NCI-H1417 (cell line): Measurements from ENCODE around the gene RPP25L.

Experiments
- DNase-seq, 3 experiments: peaks; one replicate each; lab custom pipeline; 2025; lab: John Stamatoyannopoulos, UW

RPP25L gene

DNA sequence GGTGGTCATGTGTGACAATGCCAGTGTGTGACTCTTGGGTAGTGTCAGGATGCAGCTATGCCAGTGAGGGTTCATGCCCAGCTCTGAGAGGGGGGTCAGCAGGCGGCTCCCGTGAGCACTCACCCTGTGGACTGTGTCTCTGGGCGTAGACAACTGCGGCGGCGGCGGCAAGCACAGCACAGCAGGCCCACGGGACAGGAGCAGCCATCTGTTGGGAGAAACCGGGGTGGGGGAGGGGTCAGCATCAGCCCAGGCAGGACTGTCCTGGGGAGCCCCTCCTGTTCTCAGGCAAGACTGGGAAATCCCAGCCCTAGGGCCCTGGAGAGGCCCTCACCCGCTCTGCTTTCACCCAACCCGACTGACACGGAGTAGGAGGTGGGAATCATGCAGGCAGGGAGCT lies 43.1 kb downstream of the RPP25L start:
- DNase-seq, result no peak

DNA sequence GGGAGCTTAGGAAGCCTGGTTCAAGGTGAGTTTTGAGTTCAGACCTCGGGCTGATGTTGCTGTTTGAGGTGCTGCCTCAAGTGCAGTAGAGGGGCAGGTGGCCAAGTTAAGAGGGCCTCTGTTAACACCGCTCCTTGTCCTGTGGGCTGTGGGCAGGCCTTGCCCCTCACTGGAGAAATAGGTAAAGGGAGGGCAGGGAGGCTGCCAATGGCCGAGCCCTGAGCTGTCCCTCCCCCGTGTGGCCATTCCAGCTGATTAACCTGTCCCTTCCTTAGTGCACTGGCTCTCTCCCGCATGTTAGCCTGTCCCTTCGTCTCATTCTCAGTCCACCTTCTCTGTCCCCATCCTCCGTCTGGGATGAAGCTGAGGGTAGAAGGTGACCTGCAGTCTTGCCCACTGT lies 43.8 kb downstream of the RPP25L start:
- no peak for DNase-seq

DNA sequence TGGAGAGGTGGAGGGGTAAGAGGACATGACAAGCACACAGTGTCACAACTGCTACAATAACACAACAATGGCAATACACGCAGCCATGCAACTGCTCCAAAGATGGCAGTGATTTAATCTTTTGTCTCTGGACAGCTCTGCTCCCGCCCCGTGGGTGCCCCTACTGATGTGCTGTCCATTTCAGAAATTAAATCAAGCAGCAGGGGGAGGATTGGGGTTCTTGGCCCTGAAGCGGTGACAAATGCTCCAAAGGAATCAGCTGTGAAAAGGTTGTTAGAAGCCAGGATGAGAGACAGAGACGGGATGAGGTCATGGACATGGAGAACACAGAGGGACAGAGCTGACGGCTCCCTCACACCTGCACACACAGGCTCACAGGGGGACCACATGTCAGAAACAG lies 44.9 kb downstream of the RPP25L start:
- DNase-seq, result no peak

DNA sequence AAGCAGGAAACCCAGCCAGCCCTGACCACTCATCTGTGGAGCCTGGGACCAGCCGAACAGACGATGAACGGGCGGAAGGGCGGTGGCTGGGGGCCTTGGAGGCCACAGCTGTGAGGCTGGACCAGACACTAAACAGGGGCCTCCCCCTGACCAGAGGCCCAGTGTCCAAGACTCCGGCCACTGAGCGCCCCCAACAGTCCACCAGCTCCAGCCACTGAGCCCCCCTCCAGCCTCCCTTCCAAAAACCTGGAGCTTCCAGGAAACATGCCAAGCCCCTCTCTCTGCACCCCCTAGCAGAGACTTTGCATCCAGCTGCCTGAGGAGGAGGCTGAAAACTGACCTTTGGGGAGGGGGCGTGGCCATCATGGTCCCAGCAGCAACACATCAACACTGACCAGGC lies 45.6 kb downstream of the RPP25L start:
- DNase-seq, result no peak

DNA sequence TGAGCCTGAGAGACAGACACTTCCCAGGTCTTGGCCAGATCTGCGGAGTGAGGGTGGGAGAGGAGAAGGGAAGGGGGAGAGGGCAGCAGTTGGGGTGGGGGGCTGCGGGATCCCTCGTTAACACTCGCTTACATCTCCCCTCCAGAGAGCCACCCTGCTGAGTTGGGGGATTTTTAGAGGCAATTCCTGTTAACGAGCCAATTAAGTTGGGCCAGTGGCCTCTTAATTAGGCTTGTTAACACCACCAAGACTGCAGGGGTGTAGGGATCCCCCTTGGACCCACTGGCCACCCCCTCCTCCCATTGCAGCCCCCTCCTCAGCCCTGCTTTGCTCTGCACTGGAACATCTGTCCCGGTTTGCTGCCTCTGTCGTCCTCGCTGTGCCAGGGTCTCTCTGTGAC lies 46.0 kb downstream of the RPP25L start:
- DNase-seq, result peak in 1 of 3 experiments; percentile 12

DNA sequence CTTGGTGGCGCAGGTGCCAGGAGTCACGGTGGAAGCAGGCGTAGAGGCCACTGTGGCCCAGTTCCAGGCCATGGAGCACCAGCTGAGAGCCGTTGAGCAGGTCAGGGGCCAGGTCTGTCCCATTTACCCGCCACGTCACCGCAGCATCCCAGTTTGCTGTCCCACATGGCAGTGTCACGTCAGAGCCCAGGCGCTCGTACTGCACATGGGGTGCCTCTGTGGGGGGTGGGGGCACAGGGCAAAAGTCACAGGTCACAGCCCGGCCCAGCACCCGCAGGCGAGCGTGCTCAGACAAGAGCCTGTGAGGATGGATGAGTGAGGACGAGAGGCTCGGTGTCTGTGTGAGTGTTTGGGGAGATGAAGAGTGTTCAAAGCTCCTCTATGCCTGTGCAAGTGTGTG lies 47.3 kb downstream of the RPP25L start:
- no peak for DNase-seq

DNA sequence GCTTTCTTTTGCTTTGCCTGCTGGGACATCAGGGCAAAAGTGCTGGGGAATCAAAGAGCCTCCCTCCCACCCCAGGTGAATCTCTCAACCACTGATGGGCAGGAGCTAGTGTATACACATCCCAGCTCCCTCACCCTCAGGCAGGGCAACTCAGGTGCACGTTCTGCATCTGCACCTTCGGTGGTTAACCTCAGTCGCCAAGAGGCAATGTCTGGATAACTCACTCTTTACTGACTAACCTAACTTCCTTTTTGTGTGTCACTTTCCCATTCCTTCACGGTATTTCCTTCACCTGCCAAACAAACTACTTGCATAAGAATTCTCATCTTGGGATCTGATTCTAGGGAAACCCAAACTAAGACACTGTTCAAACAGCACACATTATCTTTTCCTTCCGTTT lies 48.6 kb downstream of the RPP25L start:
- DNase-seq, result no peak

DNA sequence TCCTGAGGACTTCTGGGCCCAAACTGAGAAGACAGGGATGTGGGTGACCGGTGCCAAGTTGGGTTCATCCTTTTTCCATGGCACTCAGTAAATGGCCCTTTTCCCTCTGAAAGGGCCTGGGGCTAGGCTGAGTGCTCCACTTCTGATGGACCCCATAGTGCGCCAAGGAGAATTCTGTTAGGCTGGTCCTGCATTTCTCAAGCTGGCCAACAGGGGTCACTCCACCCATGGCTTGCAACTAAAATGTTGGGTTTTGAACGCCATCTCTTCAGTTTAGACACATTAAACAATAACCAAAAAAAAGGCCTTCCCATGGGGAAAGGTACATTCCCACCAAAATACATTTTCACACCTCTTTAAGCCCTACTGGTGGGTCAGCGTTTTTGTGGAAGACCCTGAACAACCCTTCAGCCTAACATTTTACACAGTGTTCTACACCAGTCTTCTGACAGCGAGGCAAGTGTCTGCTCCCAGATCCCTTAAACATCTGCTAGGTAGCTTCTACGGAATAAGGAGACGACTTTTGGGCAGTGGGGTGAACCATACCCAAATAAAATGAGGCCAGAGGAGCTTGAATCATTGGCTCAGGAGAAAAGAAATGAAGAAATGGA lies 49.7 kb downstream of the RPP25L start:
- DNase-seq, result peak in 1 of 3 experiments; percentile 10

DNA sequence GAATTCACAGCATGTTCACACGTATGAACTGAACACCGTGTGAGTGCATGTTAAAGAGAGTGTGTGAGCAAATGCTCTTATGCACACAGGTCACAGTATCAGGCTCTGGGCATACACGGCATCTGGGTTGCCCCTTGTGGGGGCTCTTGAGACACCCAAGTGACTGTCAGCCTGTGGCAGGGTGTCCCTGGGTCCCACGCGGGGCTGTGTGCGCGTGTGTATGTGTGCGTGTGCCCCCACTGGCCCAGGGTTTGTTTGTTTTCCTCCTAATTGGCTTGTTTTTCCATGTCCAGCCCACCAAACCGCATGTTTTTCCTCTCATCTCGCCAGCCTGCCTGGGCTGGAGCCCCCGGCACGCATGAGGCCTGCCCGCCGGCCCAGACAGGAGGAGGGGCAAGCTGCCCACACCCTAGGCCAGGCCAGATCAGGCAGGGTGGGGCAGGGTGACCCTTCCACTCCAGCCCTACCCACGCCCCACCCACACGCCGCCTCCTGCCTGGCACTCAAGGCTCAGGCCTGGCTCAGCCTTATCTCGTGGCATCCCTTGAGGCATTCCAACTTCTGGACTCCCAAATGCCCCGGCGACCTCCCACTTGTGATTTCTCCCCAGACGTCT lies 51.2 kb downstream of the RPP25L start:
- peak in 1 of 3 experiments; percentile 18 for DNase-seq
